Prostate gland (tissue), 2 donors: ENCODE data around the gene CCDC68. TPM values are rescaled to one million over a fixed set of nuclear protein-coding genes. Genes with fewer than 3 reads are reported as not detected.

Experiments used
- DNase-seq: peaks from one replicate; pipeline ENCODE4 v3.0.0-alpha.2; 2019; ENCODE audit warnings: low spot score
- H3K27ac ChIP-seq, 2 donors: fragments of 200-600 bp; sonication (generic); 2 replicates each; pipeline ENCODE4 v1.5.1; 2017 to 2019
- H3K27me3 ChIP-seq: fragments of 200-600 bp; sonication (generic); replicated peaks from 2 replicates; pipeline ENCODE4 v1.5.1; 2019; ENCODE audit not compliant: insufficient read depth
- H3K36me3 ChIP-seq, 2 donors: fragments of 200-600 bp; sonication (generic); 1 replicate in 1 of 2; 2 replicates in 1 of 2; pipeline versions ENCODE4 v1.5.1 to v1.8.1; 2017 to 2019
- H3K4me1 ChIP-seq: fragments of 200-600 bp; sonication (generic); replicated peaks from 2 replicates; pipeline ENCODE4 v1.5.1; 2019
- H3K4me3 ChIP-seq, 2 donors: fragments of 200-600 bp; sonication (generic); 2 replicates each; pipeline ENCODE4 v1.5.1; 2017 to 2019
- H3K9me3 ChIP-seq: fragments of 200-600 bp; sonication (generic); 2 replicates; pipeline ENCODE4 v1.5.1; 2017
- CTCF ChIP-seq, 4 experiments: fragments of 200-600 bp in 2 of 4; fragments of 450-650 bp in 2 of 4; sonication (generic) in 2 of 4; IDR thresholded peaks; 1 replicate in 3 of 4; 2 replicates in 1 of 4; pipeline ENCODE4 v1.5.1; 2016 to 2019; ENCODE audit warnings: antibody characterized with exemption in 4 of 4, mild to moderate bottlenecking in 2 of 4, moderate library complexity in 2 of 4
- POLR2A ChIP-seq: fragments of 450-650 bp; IDR thresholded peaks from one replicate; pipeline ENCODE4 v1.6.1; 2016; ENCODE audit warnings: antibody characterized with exemption, mild to moderate bottlenecking
- POLR2AphosphoS5 ChIP-seq: sonication (generic); formaldehyde crosslinking; IDR thresholded peaks from one replicate; pipeline ENCODE4 v1.6.1; 2017; ENCODE audit warnings: antibody characterized with exemption
- WGBS: methylation state at CpG from one replicate; pipeline ENCODE4 v1.1.5; 2018; 5-methylcytosine and 5-hydroxymethylcytosine counted together
- intact Hi-C: fragments of 100-400 bp; cut with DNase I; formaldehyde crosslinking; loops from one replicate; pipeline ENCODE4 v1.14.2; 2022
- total RNA-seq, 2 donors: library from RNA; depleted of rRNA; stranded (reverse); fragments of >200 nt; gene quantifications; one replicate each; pipeline ENCODE4 v1.1.0, GENCODE V29; 2016

CCDC68 gene
- 10 to 100 TPM in 1 of 2 donors, 1 to 10 TPM in 1; 7.9 to 20.8 TPM for total RNA-seq

GRCh38 chr18:54958704-54959625 lies at the start of gene CCDC68:
TSS of gene CCDC68 (minus strand) at chr18:54959461. CDS start at chr18:54942791, 16,670 bp downstream.
- DNase-seq: peak; percentile 30
- TF ChIP-seq POLR2A (peak; percentile 26), POLR2AphosphoS5 (no peak)
- peak within 1 kb of the TSS; percentile 71 to 87 for H3K27ac ChIP-seq
- intact Hi-C loops: no loop called here
- no peaks in the 10 kb centered on the region for H3K27me3 ChIP-seq
- H3K4me3 ChIP-seq: peak within 1 kb of the TSS; percentile 48 to 55
- no peaks in the 10 kb centered on the region for H3K36me3 ChIP-seq
- no peaks in the 10 kb centered on the region for H3K4me1 ChIP-seq
- H3K9me3 ChIP-seq: no peaks in the 10 kb centered on the region
- 25% methylated on average over 48 of the region's 58 CpGs for WGBS

- 16% methylated on average over 4 of the region's 4 CpGs for WGBS
- Histone ChIP-seq H3K4me3 (no peak overlapping the region), H3K27ac (peak overlapping the region in 1 of 2 donors; percentile 22), H3K9me3 (no peaks in the 10 kb centered on the region), H3K36me3 (no peaks in the 10 kb centered on the region), H3K27me3 (no peaks in the 10 kb centered on the region), H3K4me1 (no peaks in the 10 kb centered on the region)
- TF ChIP-seq CTCF (IDR thresholded peaks at IDR 0.05): no peak
- no peak for TF ChIP-seq POLR2A
- no peak for TF ChIP-seq POLR2AphosphoS5
- intact Hi-C loops: no loop called here
- no peak for DNase-seq
These were observed 48.3 kb upstream of the CCDC68 start for GRCh38 chr18:55007602-55008001.

- Histone ChIP-seq H3K27me3 (no peaks in the 10 kb centered on the region), H3K4me1 (no peaks in the 10 kb centered on the region), H3K27ac (no peak overlapping the region), H3K4me3 (no peak overlapping the region), H3K36me3 (no peaks in the 10 kb centered on the region), H3K9me3 (no peaks in the 10 kb centered on the region)
- TF ChIP-seq POLR2A: no peak
- no peak for TF ChIP-seq CTCF (IDR thresholded peaks at IDR 0.05)
- TF ChIP-seq POLR2AphosphoS5: no peak
- DNase-seq: no peak
- 85% methylated on average over 5 of the region's 5 CpGs for WGBS
- intact Hi-C loops: no loop called here
These were observed 44.4 kb upstream of the CCDC68 start for GRCh38 chr18:55003695-55004094.

- no peak overlapping the region for H3K27ac ChIP-seq
- no peak for DNase-seq
- no peak for TF ChIP-seq CTCF (IDR thresholded peaks at IDR 0.05)
- TF ChIP-seq POLR2AphosphoS5: no peak
- no peak for TF ChIP-seq POLR2A
- WGBS: 90% methylated on average over 3 of the region's 3 CpGs
- no peaks in the 10 kb centered on the region for H3K4me1 ChIP-seq
- no peaks in the 10 kb centered on the region for H3K27me3 ChIP-seq
- intact Hi-C loops: no loop called here
- H3K36me3 ChIP-seq: no peaks in the 10 kb centered on the region
- H3K4me3 ChIP-seq: no peak overlapping the region
- H3K9me3 ChIP-seq: no peaks in the 10 kb centered on the region
These were observed 43.0 kb upstream of the CCDC68 start for GRCh38 chr18:55002261-55002660.

- Histone ChIP-seq H3K36me3 (no peaks in the 10 kb centered on the region), H3K27me3 (no peaks in the 10 kb centered on the region), H3K9me3 (no peaks in the 10 kb centered on the region), H3K4me1 (no peaks in the 10 kb centered on the region), H3K27ac (no peak overlapping the region), H3K4me3 (no peak overlapping the region)
- TF ChIP-seq CTCF (IDR thresholded peaks at IDR 0.05) (no peak), POLR2AphosphoS5 (peak; percentile 50), POLR2A (no peak)
- intact Hi-C loops: no loop called here
- WGBS: 42% methylated on average over 6 of the region's 6 CpGs
- peak; percentile 11 for DNase-seq
These were observed 42.2 kb upstream of the CCDC68 start for GRCh38 chr18:55001394-55002024.
